Activated naive CD8-positive, alpha-beta T cell treated with anti-CD3 and anti-CD28 coated beads, Interleukin-2, amount 50 U/mL, for 16 hours (primary cell): ENCODE data around the gene DIP2C.
"Not testable (repeated sequence)": the region's sequence is repeated elsewhere in the genome, so short reads cannot be mapped to it uniquely, and the experiment has no call there.

Source experiments
- DNase-seq: peaks from one replicate; pipeline ENCODE4 v3.0.0-alpha.2; 2020; ENCODE audit warnings: low read depth, low spot score

Gene DIP2C

DNA sequence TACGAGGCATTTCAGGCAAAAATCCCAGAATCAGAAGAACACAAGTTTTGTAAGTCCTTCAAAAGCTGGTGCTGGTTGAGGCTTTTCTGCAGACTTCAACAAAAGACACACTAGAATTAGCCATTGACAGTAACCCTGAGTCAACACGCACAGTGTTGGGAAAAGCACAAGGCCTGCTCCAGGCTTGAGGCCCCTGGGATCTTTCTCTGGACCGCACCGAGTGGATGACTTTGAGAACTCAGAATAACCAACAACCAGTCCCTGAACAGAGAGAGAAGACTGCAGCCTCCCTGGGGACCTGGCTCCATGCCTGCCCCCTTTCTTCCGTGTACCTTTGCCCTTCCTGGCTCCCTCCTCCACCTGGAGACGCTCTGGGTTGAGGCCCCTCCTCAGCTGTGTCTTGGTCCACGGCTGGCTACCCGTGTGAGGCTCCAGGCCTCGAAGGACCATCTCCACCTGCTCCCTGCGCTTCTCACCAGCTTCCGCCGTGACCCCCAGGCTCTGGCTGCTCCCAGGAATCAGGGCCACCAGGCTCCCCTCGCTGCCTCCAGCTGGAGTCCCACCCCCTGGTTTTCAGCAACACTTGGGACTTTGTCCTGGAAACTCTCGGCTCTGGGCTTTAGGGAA is 28.4 kb downstream of the DIP2C start:
- no peak for DNase-seq

- no peak for DNase-seq
These were observed 29.0 kb downstream of the DIP2C start for GRCh38 chr10:660413-660969.

DNA sequence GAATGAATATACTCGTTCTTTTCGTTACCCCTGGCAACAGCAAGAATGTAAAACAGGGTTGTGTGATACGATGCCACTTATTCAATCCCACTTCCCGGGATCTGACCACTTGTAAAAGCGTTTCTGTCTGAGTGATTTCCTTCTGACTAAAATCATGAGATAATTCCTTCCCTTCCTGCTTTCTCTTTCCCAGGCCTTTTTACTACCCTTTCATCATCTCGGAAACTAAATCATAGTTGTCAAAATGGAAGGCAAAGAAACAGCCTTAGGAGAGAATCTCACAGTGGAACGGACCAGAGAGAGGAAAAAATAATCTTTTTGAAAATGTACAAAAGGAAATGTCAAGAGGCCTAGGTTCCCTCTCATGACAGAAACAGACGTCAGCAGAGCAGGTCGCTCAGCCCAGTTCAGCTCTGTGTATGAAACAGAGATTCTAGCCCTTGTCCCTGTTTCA is 29.8 kb downstream of the DIP2C start:
- DNase-seq, result no peak

GRCh38 chr10:657816-658350 is 31.6 kb downstream of the DIP2C start:
- DNase-seq, result not testable (repeated sequence)

- DNase-seq, result no peak
These were observed 32.6 kb downstream of the DIP2C start for GRCh38 chr10:656883-657282.

- no peak for DNase-seq
These were observed 34.3 kb downstream of the DIP2C start for GRCh38 chr10:655184-655583.

- no peak for DNase-seq
These were observed 34.8 kb downstream of the DIP2C start for GRCh38 chr10:654647-654996.

- DNase-seq, result no peak
These were observed 35.3 kb downstream of the DIP2C start for GRCh38 chr10:653991-654646.

DNA sequence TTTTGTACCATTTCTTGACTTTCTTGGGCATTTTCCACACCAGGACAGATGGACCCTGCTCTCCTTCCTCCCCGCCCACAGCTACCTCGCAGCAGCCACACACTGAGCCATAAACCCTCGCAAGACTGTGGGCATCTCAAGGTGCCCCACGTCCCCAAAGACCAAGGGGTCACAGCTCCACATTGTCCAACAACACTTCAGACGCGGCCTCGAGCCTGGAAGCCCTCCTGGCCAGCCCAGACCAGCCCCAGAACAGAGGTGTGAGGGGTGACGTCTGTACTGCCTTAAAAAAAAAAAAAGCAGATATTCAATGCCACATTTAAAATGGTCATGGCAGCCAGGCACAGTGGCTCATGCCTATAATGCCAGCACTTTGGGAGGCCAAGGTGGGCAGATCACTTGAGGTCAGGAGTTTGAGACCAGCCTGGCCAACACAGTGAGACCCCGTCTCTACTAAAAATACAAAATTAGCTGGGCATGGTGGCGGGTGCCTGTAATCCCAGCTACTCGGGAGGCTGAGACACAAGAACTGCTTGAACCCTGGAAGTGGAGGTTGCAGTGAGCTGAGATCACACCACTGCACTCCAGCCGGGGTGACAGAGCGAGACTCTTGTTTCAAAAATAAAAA is 36.5 kb downstream of the DIP2C start:
- DNase-seq, result not testable (repeated sequence)

- no peak for DNase-seq
These were observed 37.2 kb downstream of the DIP2C start for GRCh38 chr10:652233-652632.

GRCh38 chr10:651692-652091 is 37.8 kb downstream of the DIP2C start:
- no peak for DNase-seq

- DNase-seq, result no peak
These were observed 38.4 kb downstream of the DIP2C start for GRCh38 chr10:650886-651615.

DNA sequence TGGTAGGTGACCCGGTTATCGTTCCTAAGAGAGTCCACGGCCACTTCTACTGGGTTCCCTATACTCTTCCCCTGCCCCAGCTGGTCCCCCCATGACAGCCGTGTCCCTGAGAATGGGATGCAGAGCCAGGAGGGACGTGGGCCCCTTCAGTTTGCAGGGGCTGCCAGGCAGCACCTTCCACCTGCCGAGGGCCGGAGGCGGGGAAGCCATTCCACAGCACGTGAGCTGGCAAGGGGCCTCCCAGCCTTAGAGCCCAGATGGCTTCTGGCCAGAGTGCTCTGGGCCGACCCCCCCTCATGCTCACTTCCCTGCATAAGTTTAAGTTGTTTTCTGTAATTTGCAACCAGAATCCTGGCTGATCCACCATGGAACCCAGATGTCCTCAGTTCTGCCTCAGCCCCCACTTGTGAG is 39.0 kb downstream of the DIP2C start:
- DNase-seq, result no peak

DNA sequence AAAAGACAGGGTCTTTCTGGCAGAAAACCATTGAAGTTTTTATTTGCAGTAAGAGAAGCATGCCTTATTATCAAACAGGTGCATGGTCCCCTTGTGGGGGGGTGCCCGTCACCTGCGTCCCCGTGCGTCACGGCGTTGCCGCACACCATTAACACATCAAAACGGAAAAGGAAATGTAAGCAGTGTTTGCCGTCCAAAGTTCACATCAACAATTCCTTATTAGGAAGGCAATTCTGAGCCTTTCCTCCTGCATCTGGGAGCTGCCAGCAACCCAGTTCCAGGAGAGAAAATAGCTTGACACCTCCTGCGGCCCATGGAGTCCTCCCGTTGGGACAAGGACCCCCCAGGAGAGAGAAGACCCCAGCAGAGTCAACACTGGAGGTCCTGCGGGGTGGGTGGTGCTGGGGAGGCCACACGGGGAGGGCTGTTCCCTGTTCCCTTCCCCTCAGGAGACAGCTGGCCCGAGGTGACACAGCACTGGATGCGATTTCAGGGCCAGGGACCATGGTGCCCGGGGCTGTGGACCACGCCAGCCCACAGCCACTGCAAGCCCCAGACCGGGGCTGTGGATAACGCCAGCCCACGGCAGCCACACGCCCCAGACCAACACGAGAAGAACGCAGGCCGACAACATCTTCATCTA is 39.5 kb downstream of the DIP2C start:
- no peak for DNase-seq

GRCh38 chr10:649445-649797 is 40.0 kb downstream of the DIP2C start:
- no peak for DNase-seq

- not testable (repeated sequence) for DNase-seq
These were observed 42.4 kb downstream of the DIP2C start for GRCh38 chr10:647019-647418.

DNA sequence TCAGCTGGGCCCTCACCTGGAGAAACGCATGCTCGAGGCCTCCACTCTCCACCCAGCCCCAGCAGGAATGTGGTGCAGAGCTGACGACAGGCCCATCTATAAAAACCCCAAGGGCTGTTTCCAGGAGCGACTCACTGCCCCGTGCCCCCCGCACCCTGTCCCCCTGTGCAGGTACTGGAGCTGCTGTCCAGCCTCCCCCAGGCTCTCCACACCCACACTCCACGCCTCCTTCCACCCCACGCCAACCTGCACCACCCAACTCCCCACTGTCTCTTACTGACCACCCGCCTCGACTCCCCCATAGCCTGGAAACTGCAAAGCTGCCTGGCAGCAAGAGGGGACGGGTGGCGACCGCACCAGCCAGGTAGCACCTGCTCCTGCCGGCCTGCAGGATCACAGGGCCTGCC is 43.3 kb downstream of the DIP2C start:
- no peak for DNase-seq

DNA sequence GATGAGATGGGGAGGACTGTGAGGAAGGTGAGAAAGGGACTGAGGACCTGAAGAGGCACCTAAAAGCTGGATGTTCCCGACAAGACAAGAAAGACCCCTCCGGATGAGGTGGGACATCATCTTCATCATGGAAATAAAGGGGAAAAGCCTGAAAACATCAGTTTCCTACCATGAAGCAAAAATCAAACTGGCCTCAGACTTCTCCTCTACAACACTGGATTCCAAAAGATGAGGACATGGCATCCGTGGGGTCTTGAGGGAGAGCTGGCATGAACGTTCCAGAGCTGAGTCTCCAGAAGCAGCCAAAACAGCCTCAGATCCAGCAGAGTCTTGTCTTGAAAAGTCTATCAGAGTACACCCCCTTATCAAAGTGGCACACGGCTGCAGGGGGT is 44.5 kb downstream of the DIP2C start:
- no peak for DNase-seq

DNA sequence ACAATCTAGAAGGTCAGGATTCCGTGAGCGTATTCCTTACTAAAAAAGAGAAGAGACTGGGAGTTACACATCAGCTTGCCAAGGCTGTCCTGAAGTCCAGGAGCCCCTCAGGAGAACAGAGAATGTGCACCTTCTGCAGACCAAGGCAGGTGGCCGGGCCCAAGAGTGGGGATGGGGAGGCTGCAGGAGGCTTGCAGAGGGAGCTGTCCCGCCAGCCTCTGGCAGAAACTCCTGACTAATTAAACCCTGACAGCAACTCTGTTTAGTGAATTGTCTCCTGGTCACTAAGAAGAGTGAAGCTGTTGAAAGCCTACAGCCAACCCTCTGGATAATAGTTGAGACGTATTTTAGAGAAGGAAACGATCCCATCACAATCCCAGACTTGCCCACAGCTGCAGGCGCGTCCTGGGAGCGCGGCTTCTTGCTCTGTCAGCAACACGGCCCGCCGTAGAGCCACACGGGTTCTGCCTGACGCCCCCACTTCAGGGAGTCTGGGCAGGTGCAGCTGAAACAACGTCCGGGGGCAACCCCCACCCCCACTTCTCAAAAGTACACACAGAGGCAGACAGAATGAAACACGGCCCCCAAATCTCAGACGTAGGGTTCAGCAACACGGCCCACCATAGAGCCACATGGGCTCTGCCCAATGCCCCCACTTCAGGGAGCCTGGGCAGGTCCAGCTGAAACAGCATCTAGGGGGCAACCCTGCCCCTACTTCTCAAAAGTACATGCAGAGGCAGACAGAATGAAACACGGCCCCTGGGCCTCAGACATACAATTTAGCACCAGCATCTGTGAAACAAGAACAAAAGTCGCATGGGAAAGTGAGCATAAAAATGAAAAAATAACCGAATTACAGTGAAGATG is 45.2 kb downstream of the DIP2C start:
- DNase-seq, result no peak

GRCh38 chr10:642186-642890 is 47.1 kb downstream of the DIP2C start:
- no peak for DNase-seq
